GM18870 (cell line): Measurements from ENCODE around the gene LDLRAD4.

Experiments
- ATAC-seq: cut with Tn5 transposase; IDR thresholded peaks from one replicate; pipeline ENCODE4 v1.9.1; 2021; ENCODE audit warnings: moderate library complexity; ENCODE audit not compliant: unreplicated experiment

The LDLRAD4 gene

DNA sequence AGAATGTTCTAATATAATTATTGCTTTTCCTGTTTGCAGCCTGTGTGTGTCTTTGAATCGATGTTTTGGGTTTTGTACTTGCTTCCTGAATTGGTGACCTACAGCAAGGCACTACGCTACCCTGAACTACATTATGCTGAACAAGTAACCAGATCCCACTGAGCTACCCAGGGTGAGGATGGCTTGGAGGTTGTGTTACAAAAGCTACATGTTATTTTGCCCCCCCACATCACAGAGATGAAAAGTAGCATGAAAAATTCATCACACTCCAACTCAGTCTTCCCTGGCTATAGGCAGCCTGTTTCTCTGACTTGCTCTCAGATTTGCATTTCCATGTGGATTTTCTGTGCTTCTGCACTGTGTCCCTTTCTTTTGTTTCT lies 162.1 kb downstream of the LDLRAD4 start:
- no peak for ATAC-seq

DNA sequence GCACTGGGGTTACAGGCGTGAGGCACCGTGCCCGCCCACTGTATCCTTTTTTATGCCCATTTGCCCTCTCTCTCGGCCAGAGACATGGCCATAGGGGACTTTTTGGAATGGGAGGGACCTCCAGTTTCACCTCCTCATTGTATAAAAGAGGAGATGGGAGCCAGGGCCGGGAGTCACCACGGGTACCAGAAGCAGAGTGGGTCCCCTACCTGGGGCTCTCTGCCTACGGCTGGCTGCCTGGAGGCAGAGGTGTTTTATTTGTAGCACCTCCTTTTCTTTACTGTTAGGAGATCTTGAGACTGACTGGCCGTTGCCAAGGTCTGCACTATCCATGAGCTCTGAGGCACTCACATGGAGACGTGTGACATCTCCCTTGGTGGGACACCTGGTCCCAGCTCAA lies 162.8 kb downstream of the LDLRAD4 start:
- ATAC-seq = no peak

DNA sequence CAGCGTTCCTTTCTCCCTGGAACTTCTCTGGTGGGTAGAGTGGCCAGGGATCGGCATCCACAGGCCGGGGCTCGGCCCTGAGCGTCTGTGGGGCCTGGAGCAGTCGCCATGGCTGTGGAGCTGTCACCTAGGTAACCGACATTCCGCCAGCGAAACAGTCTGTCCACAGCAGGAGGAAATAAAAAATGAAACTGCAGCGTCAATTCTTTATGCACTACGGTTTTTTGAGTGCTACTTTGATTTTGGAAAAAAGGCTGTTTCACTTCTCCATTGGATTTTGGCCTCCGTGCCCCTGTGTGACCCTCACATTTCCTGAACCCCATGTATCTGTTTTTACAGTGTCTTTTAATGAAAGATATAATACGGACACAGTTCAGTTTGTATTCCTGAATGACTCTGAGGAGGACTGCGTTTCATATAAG lies 163.4 kb downstream of the LDLRAD4 start:
- peak; percentile 59 for ATAC-seq

DNA sequence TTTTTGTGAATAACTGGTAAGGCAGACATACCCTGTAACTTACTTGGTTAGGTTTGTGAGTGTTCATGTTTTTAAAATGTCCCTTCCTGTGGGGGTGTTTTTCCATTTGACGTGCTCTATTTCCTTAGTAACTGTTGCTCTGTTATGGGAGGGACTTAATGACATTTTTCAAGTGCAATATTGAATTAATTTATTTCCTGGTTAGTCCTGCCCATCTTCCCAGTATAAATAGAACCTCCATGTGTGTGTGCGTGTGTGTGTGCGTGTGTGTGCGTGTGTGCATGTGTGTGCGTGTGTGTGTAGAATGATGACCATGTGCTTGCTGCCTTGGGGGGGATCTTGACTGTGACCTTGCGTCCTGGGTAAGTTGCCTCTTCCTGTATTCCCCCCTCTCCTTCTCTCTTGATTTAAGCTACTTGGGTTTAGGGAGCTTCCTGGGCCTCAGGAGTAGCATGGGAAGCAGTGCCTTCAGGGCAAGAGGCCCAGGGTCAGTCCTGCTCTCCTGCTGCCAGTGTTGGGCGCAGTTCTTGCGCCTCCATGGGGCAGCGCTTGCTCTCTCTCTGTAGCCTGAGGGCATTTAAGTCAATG lies 163.9 kb downstream of the LDLRAD4 start:
- ATAC-seq = peak; percentile 16

DNA sequence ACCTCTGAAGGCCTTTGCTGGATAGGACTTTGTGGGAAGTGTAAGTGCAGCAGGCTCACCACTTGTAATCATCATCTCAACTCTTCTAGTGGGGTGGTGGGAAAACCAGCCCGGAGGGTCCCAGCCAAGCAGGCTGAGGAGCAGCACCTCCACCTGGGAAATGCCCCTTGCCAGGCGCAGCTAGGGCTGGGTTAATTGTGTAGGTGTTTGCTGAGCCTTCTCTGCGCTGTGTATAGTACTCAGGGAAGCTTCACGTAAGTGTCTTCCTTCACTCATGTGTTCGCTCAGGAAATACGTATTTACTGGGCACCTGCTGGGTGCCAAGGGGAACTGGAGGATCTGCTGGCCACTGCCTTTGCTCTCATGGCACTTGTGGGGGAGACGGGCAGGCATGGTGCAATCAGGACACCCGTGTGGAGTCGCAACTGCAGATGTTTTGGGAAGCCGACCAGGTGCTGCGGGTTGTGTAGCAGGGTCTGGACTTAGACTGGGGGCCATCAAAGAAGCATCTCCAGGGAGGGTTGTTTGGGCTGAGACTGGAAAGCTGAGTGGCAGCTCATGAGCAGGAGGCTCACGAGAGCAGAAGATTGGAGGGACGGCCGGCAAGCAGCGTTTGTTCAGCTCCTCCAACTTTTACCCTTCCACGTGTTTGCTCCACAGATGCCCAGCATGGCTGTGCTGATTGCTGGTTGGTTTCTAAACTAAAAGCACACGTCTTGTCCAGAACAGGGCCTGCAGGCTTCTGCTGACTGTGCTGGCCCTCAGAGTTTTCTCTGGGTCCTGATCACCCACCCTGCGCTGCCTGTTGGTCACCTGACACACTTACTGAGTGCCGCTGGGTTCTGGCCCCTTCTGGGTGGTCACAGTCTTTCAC lies 164.6 kb downstream of the LDLRAD4 start:
- ATAC-seq = no peak

DNA sequence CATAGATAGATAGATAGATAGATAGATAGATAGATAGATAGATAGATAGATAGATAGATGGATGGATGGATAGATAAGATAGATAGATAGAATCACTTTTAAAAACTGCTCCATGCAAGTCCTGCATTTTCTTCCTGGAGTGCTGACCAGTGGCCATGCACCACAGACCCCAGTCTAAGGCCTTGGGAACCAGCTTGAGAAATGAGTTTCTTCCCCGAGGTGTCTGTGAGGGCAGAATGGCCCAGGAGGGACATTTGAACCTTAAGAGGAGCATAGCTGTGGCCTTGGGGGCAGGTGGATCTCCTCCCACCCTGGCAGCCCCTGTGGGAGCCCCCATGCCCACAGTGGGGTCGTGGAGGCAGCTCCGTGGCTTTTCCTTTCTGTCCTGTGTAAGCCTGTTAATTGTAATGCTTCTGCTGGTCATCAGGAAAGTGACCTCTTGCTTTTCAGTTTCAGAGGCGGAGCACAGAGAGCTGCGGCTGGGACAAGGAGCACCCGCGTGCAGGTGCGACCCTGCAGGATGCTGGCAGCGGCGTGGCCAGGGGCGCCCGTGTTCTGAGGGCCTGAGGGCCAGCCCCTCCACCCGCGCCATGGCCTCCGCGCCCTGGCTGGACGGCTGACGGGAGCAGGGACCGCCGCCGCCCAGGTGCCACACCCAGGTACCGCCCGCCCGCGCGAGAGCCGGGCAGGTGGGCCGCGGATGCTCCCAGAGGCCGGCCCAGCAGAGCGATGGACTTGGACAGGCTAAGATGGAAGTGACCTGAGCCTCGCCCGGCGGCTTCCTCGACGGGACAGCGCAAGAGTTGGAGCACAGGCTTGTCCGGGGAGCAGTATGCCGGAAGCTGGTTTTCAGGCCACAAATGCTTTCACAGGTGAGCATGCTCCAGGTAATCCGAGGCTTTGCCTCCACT lies 168.6 kb downstream of the LDLRAD4 start:
- ATAC-seq = no peak

GRCh38 chr18:13387855-13388548 lies 169.4 kb downstream of the LDLRAD4 start:
- ATAC-seq = no peak

- no peak for ATAC-seq
Measured at GRCh38 chr18:13388586-13389490, 170.3 kb downstream of the LDLRAD4 start.

GRCh38 chr18:13389491-13390131 lies 171.1 kb downstream of the LDLRAD4 start:
- no peak for ATAC-seq

DNA sequence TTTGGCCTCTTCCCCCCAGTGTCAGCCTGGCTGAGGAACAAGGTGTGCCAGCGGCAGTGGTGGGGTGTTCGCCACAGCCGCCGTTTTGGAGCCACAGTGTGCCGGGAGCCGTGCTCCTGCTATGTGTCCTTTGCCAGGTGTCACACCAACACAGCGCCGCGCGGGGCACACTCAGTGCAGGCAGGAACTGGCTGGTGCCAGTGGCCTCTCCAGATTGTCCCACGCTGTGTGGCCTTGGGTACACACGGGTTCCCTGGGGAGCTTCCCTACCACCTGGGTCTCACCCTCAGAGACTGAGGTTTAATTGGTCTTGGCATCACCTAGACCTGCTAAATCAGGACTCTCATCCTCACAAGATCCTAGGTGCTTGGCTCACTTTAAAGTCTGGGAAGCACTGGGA lies 171.6 kb downstream of the LDLRAD4 start:
- no peak for ATAC-seq

GRCh38 chr18:13390711-13391110 lies 172.2 kb downstream of the LDLRAD4 start:
- ATAC-seq = no peak

- ATAC-seq = no peak
Measured at GRCh38 chr18:13392029-13392750, 173.6 kb downstream of the LDLRAD4 start.

DNA sequence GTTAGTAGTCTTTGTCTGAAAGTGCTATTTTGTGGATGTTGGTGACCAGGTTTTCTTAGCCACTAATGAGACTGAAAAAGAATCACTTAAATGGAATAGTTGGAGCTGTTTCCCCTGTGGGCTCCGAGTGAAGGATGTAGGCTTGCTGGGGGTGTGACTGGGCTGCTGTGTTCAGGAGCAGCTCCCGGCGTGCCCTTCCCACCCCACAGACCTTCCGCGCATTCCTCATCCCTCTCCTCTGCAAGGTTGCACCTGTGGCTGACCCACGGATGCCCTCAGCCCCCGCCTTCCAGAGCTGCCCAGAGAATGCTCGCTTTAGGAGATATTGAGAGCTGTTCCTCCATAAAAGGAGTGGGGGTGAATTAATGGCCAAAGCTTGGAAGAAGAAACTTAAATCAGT lies 174.3 kb downstream of the LDLRAD4 start:
- no peak for ATAC-seq

DNA sequence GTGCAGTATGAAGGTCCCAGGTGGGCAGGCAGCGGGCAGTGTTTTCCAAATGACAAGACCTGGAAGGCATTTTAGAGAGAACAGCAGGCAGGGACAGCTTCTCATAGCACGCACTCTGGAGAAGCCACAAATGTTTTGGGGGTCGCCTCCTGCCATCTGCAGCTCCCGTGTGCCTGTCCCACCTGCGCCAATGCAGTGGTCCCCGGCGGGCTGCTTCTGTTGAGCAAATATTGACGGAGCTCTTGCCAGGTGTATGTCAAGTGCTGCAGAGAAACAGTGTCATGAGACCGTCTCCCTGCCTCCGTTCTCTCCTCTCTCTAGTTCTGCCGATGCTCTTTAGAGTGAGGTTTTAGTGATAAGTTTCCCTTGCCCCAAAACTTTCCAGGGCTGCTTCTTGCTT lies 174.8 kb downstream of the LDLRAD4 start:
- ATAC-seq = no peak

DNA sequence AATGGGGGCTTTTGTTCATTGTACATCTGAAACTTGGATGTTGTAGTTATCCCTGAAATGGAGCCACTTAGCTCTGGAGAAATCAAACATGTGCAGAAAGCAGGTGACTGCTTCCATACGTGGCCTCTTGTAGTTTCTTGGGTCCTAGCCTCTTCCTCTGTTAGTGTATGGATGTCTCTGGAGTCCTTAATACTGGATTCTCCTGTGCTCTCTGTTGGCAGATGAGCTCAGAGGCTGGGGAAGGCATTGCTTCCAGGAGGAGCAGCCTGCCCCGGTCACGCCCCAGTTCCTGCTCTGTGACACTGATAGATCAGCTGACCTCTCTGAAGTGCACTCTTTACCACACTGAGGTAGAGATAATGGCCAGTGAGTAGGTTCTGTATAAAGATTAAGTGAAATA lies 176.2 kb downstream of the LDLRAD4 start:
- ATAC-seq = no peak

DNA sequence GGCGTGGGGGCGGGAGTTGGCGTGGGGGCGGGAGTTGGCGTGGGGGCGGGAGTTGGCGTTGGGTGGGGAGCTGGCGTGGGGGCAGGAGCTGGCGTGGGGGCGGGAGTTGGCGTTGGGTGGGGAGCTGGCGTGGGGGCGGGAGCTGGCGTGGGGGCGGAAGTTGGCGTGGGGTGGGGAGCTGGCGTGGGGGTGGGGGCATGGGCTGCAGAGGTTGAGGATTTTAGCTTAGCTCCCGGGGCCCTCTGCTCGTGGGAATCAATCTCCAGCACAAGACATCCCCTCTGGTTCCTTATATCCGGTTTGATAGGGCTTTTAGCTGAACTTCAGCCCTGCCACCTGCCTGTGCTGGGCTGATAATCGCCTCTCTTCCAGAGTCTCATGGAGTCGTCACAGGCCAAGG lies 177.0 kb downstream of the LDLRAD4 start:
- ATAC-seq = no peak

GRCh38 chr18:13397504-13398163 lies 179.1 kb downstream of the LDLRAD4 start:
- no peak for ATAC-seq

DNA sequence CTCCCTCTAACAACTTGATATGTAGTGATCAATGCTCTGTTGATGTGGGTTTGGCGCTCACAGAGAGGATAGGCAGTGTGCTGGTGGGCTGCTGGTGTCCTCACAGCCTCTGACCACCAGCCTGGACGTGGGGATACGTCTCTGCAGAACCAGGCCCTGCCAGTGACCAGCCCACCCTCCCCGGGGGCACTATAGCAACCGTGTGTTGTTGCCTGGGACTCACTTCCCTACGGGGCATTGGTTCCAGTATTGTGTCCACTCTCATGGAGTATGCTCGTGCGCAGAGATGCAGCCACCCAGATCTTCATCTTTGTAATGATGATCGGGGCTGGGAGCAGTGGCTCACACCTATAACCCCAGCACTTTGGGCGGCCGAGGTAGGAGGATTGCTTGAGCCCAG lies 180.1 kb downstream of the LDLRAD4 start:
- ATAC-seq = no peak
